H4 (cell line): Measurements from ENCODE around the gene PACS2. TPM values are rescaled to one million over a fixed set of nuclear protein-coding genes. Genes with fewer than 3 reads are reported as not detected.
A peak's percentile ranks its signal among the peaks of the same experiment; 100 is the strongest.
"Not testable (repeated sequence)": the region's sequence is repeated elsewhere in the genome, so short reads cannot be mapped to it uniquely, and the experiment has no call there.

Source experiments
- DNase-seq: peaks from one replicate; pipeline ENCODE4 v3.0.0-alpha.2; 2015; ENCODE audit warnings: low spot score
- total RNA-seq: library from RNA; depleted of rRNA; stranded (reverse); fragments of >200 nt; shearing (Covaris generic); gene quantifications from 2 replicates; pipeline ENCODE4 v1.2.3, GENCODE V29; 2014

Gene PACS2
- total RNA-seq, 1 experiment from 2014 or later = 12.6 TPM

DNA sequence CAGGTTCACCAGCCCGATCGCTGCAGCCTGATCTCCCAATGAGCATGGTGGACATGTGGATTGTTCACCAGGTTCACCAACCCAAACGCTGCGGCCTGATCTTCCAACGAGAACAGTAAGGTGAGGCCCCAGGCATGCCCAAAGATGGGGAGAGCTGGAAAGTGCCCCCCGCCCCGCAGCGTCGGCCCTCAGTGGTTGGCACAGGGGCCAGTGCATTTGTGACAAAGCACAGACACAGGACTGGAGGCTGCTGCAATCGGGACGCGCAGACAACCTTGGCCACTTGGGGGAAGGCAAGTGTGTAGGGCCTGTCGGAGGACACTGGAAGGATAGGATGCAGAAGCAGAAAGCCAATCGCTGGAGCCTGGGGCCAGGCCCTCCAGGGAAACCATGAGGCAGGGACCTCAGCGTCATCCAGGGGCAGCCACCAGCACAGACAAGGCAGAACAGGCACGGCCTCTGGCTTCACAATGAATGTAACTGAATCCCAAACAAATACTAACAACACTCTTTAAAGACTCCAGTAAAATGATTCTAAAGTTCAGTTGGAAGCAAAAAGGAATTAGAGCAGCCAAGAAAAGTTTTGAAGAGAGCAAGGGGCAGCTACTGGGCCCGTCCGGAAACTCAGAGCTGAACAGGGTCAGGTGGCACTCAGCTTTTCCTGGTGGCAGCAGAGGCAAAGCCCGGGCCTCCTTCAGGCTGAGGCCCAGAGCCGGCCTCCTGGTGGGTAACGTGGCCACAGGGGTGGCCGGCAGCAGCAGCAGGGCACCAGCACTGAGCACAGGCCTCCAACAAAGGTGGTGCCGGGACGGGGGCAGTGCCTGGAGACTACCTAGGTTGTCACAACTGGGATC, 27.1 kb upstream of the PACS2 start:
- no peak for DNase-seq

GRCh38 chr14:105288936-105289335, 25.6 kb upstream of the PACS2 start:
- DNase-seq = not testable (repeated sequence)

DNA sequence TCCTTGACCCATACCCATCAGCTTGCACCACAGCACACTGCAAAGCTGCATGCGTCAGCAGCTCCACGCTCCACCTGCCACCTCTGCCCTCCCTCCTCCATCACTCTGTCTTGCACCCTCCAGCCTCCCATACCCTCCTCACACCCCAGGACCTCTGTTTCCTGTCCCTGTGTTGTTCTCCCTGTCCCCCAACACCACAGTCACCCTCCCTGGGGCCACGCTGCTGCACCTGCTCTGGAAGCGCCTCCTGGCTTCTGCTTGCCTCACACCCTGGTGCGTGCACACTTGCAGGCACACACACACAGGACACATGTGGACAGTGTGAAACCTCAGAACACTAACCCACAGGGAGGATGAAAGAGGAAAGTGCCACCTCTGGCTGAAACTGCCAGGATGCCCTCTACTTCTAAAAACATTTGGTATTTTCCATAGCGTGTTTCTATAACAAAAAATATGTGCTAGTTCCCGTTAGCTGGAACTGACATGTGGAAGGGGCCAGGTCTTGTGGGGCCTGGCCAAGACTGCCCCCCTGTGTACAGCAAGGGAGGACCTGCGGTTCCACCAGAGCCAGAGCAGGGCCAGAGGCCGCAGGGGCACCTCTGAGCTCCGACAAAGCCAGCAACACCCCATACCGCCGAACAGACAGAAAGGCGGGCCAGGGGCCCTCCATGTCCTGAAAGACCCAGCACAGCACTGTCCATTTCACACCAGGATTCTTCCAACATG, 23.8 kb upstream of the PACS2 start:
- no peak for DNase-seq

- no peak for DNase-seq
Observed at GRCh38 chr14:105292826-105293711, 21.5 kb upstream of the PACS2 start.

- DNase-seq = no peak
Observed at GRCh38 chr14:105294142-105294597, 20.4 kb upstream of the PACS2 start.

GRCh38 chr14:105297311-105297710, 17.2 kb upstream of the PACS2 start:
- DNase-seq = not testable (repeated sequence)

- no peak for DNase-seq
Observed at GRCh38 chr14:105299654-105300541, 14.7 kb upstream of the PACS2 start.

- peak; percentile 85 for DNase-seq
Observed at GRCh38 chr14:105300542-105301102, 13.9 kb upstream of the PACS2 start, which contains the start of gene BRF1. BRF1 (minus strand) TSS chr14:105301001; CDS start chr14:105300629, 372 bp downstream.

DNA sequence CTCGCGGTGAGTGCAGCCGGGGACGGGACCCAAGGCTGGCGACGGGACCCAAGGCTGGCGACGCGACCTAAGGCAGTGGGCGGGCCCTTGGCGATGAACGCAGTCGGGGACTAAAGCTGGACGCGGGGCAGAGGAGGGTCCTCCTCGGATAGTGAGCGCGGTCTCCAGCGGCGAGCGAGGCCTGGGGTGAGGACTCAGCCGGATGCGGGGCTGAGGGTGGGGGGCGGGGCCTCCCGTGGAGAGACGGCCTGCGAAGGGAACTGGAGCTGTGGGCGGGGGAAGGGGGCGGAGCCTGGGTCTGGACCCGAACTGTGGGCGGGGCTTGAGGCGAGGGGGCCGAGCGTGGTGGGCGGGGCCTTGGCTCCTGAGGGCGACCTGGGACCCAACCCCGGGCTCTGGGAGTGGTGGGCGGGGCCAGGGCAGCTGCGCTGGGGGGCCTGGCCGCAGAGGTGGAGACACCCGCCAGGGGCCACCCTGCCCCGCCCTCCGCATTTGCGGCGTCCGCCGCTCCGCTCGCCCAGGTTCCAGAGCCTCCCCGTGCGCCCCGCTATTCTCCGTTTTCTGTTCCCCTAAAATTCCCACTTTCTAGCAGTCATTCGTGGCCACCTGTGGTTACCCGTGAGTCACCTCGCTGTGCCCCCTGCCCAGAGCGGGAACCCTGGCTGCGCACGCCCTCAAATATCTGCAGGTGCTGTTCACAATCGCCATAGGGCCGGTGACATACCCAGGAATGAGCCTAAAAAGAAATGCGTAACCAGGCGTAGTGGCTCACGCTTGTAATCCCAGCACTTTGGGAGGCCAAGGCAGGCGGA, 13.2 kb upstream of the PACS2 start:
- peak; percentile 80 for DNase-seq

DNA sequence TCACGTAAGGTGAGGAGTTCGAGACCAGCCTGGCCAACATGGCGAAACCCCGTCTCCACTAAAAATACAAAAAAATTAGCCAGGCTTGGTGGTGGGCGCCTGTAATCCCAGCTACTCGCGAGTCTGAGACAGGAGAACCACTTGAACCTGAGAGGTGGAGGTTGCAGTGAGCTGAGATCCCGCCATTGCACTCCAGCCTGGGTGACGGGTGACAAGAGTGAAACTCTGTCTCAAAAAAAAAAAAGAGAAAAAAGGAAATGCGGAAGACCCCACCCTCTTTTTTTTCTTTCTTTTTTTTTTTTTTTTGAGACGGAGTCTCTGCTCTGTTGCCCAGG, 12.7 kb upstream of the PACS2 start:
- DNase-seq = not testable (repeated sequence)

DNA sequence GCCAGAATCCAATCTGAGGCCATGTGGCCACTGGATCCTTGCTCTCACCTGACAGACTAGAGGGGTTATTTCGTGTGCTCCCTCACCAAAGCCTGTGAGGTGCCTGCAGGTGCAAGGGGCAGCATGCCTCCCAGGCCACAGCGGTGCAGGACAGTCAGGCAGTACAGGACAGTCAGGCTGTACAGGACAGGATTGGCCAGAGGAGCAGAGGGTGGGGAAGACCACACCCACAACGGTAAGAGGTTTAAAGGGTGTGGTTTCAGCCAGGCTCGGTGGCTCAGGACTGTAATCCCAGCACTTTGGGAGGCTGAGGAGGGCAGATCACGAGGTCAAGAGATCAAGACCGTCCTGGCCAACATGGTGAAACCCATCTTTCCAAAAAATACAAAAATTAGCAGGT, 10.6 kb upstream of the PACS2 start:
- no peak for DNase-seq

- no peak for DNase-seq
Observed at GRCh38 chr14:105304565-105304964, 10.0 kb upstream of the PACS2 start.

- DNase-seq = no peak
Observed at GRCh38 chr14:105305345-105305744, 9.2 kb upstream of the PACS2 start.

- DNase-seq = no peak
Observed at GRCh38 chr14:105305791-105306190, 8.8 kb upstream of the PACS2 start.

GRCh38 chr14:105307052-105307727, 7.4 kb upstream of the PACS2 start:
- DNase-seq = no peak

DNA sequence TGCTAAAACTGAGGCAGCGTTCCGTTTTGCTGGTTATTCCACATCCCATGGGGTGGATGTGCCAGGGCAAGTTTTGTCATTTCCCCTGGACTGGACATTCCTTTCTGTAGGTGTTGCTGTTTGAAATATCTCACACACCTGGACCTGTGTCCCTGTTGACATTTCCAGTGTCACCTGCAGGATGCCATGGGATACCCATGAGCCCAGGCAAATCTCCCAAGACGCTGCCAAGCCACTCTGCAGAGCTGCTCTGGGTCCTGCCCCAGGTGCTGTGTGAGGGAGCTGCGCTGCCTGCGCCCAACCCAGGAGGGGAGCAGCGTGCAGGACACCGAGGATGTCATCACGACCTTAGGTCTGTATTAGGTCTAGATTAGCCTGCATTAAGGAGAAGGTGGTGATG, 5.2 kb upstream of the PACS2 start:
- no peak for DNase-seq

DNA sequence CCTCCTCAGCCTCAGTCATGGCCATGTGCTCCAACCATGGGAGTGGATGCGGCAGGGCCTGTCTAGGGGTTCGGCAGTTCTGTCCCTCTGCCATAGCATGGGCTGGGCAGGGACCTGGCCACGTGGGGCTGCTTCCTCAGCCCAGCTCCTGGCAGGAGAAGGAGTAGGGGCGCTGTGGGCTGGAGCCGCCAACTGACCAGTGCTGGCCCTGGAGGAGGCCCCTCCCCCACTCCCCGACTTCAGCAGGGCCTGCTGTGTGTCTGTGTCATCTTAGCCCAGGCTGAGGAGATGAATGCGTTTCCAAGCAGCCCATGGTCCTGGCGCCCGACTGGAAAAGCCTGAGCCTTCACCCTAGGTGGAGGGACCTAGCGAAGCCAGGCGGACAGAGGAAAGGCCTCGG, 2.7 kb upstream of the PACS2 start:
- no peak for DNase-seq

DNA sequence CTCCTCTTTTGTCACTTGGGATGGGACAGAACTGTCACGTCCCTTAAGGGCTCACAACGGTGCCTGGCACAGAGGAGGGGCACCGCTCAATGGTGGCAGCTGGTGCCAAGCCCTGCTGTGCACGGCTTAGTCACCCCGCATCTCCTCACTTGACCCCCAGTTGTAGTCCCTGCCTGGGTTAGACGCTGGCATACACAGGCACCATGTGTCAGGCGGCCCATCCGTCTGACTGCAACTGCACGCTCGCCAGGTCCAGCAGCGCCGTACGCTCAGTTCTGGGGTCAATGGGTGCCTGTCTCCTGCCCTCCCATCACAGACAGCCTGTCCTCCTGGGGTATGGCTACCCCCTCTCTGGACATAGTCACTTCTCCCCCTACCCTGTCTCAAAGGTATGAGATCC, 1.6 kb upstream of the PACS2 start:
- no peak for DNase-seq
